SH-SY5Y (cell line): Measurements from ENCODE around the gene RAPGEF1.

Experiments
- GATA2 ChIP-seq: IDR thresholded peaks from 2 replicates; pipeline ENCODE4 v1.6.1; 2011; ENCODE audit warnings: mild to moderate bottlenecking, low read depth, low read length
- GATA3 ChIP-seq: IDR thresholded peaks from 2 replicates; pipeline ENCODE4 v1.6.1; 2011; ENCODE audit warnings: low read depth, mild to moderate bottlenecking, low read length, moderate library complexity

DNA sequence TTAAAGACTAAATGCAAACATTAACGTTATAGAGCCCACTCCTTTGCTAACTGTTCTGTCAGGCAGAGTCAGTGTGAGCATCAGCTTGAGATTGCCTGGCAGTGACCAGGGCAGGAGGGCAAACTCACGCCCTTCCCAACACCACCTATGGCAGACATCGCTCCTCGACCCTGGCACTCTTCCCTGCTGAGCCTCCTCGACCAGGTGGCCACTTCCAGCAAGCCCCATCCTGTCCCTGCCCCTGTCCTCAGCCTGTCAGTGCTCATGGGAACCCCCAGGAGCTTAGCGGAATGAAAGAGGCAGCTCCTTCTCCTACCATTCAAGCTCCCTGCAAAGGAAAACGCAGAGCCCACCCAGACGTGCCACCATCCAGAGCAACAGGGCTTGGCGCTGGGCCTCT, 152.5 kb downstream of the RAPGEF1 start:
- TF ChIP-seq GATA2 (no peak), GATA3 (no peak)
